ENCODE measurements around the gene ACO2. TPM values are rescaled to one million over a fixed set of nuclear protein-coding genes. Genes with fewer than 3 reads are reported as not detected.

Gene ACO2
- total RNA-seq, 2 donors from 2014 or later, result 32.7 to 75.5 TPM

GRCh38 chr22:41488596-41489385 lies 19.9 kb downstream of the ACO2 start:
- 59 to 60% methylated on average over 3 of the region's 3 CpGs for WGBS, 2 donors
- TF ChIP-seq CTCF (IDR thresholded peaks at IDR 0.05), result no peak
- no peak for TF ChIP-seq POLR2A (IDR thresholded peaks at IDR 0.05)

GRCh38 chr22:41491374-41492100 lies 22.6 kb downstream of the ACO2 start:
- Histone ChIP-seq H3K27ac (no peak overlapping the region), H3K4me3 (no peak overlapping the region), H3K27me3 (no peaks in the 10 kb centered on the region), H3K9me3 (no peaks in the 10 kb centered on the region), H3K4me1 (peaks cover 37% of the 10 kb centered on the region), H3K36me3 (replicated peaks in 1 of 2; ENCODE audit: insufficient read depth in 1 of 2, low read depth in 2 of 2) (no peaks in the 10 kb centered on the region)
- ATAC-seq (peak; percentile 30), DNase-seq (no peak)
- 82 to 84% methylated on average over 5 of the region's 5 CpGs for WGBS, 2 donors
- intact Hi-C loops (cut with DNase I), result no loop called here
- TF ChIP-seq POLR2A (IDR thresholded peaks at IDR 0.05) (no peak), CTCF (IDR thresholded peaks at IDR 0.05) (no peak)

More at GRCh38 chr22:41488596-41489385, 19.9 kb downstream of the ACO2 start:
- ATAC-seq, result no peak
- peak overlapping the region in 1 of 4 donors; percentile 29 for H3K27ac ChIP-seq
- no peaks in the 10 kb centered on the region for H3K36me3 ChIP-seq (replicated peaks in 1 of 2; ENCODE audit: insufficient read depth in 1 of 2, low read depth in 2 of 2)
- H3K9me3 ChIP-seq, result no peaks in the 10 kb centered on the region
- peaks cover 37% of the 10 kb centered on the region for H3K4me1 ChIP-seq
- no peak overlapping the region for H3K4me3 ChIP-seq
- no peak for DNase-seq
- no peaks in the 10 kb centered on the region for H3K27me3 ChIP-seq
- intact Hi-C loops (cut with DNase I), result no loop called here

- Histone ChIP-seq H3K27me3 (no peaks in the 10 kb centered on the region), H3K4me3 (no peak overlapping the region), H3K36me3 (replicated peaks in 1 of 2; ENCODE audit: insufficient read depth in 1 of 2, low read depth in 2 of 2) (peaks cover 0 to 3% of the 10 kb centered on the region in 2 donors), H3K4me1 (no peaks in the 10 kb centered on the region), H3K27ac (no peak overlapping the region), H3K9me3 (no peaks in the 10 kb centered on the region)
- WGBS, 2 donors, result 61 to 70% methylated on average over 4 to 6 of the region's 6 CpGs
- intact Hi-C loops (cut with DNase I), result no loop called here
- ATAC-seq (no peak), DNase-seq (no peak)
- TF ChIP-seq CTCF (IDR thresholded peaks at IDR 0.05) (no peak), POLR2A (IDR thresholded peaks at IDR 0.05) (no peak)
Observed at GRCh38 chr22:41498303-41498835, 29.5 kb downstream of the ACO2 start.

GRCh38 chr22:41499624-41500280 lies 30.8 kb downstream of the ACO2 start:
- DNase-seq, result no peak
- Histone ChIP-seq H3K9me3 (no peaks in the 10 kb centered on the region), H3K4me1 (no peaks in the 10 kb centered on the region), H3K36me3 (replicated peaks in 1 of 2; ENCODE audit: insufficient read depth in 1 of 2, low read depth in 2 of 2) (peaks cover 0 to 3% of the 10 kb centered on the region in 2 donors), H3K27ac (no peak overlapping the region), H3K4me3 (no peak overlapping the region), H3K27me3 (no peaks in the 10 kb centered on the region)
- ATAC-seq, result no peak
- 68 to 76% methylated on average over 5 to 10 of the region's 10 CpGs for WGBS, 2 donors
- intact Hi-C loops (cut with DNase I), result no loop called here
- TF ChIP-seq CTCF (IDR thresholded peaks at IDR 0.05), result no peak
- TF ChIP-seq POLR2A (IDR thresholded peaks at IDR 0.05), result no peak

Measured in body of pancreas (tissue), 4 donors.